Kidney (tissue), 14 donors: ENCODE measurements around the gene RTP1. TPM values are rescaled to one million over a fixed set of nuclear protein-coding genes. Genes with fewer than 3 reads are reported as not detected.

Experiments used
- DNase-seq, 5 donors: peaks; one replicate each; pipeline ENCODE4 v3.0.0-alpha.2; 2013 to 2020
- FAIRE-seq: peaks from 2 replicates; lab custom pipeline; 2012; peaks lifted over from hg19 to GRCh38; lab: Jason Lieb, UNC
- H3K27ac ChIP-seq, 2 donors: one replicate each; pipeline ENCODE4 v1.7.0; 2013; ENCODE audit warnings: low read depth in 2 of 2, low read length in 2 of 2, inconsistent platforms in 1 of 2
- H3K27me3 ChIP-seq: one replicate; pipeline ENCODE4 v1.7.1; 2013; ENCODE audit warnings: low read length, inconsistent platforms; ENCODE audit not compliant: control insufficient read depth, insufficient read depth
- H3K36me3 ChIP-seq, 3 donors: one replicate each; pipeline versions ENCODE4 v1.7.0 to v1.7.1; 2013; ENCODE audit warnings: low read length in 3 of 3, control low read depth in 1 of 3, inconsistent platforms in 1 of 3; ENCODE audit not compliant: insufficient read depth in 3 of 3, control insufficient read depth in 2 of 3
- H3K4me1 ChIP-seq, 3 donors: one replicate each; pipeline versions ENCODE4 v1.7.0 to v1.7.1; 2013; ENCODE audit warnings: low read length in 3 of 3, inconsistent platforms in 1 of 3, low read depth in 1 of 3; ENCODE audit not compliant: control insufficient read depth in 2 of 3, insufficient read depth in 2 of 3
- H3K4me3 ChIP-seq, 3 donors: one replicate each; pipeline versions ENCODE4 v1.7.0 to v1.8.1; 2013; ENCODE audit warnings: low read length in 3 of 3, control low read depth in 1 of 3, inconsistent platforms in 1 of 3
- H3K9ac ChIP-seq, 3 donors: one replicate each; pipeline versions ENCODE4 v1.7.0 to v1.7.1; 2013; ENCODE audit warnings: low read length in 3 of 3, control low read depth in 1 of 3, inconsistent platforms in 1 of 3
- H3K9me3 ChIP-seq, 3 donors: one replicate each; pipeline versions ENCODE4 v1.7.0 to v1.7.1; 2013; ENCODE audit warnings: low read length in 3 of 3, control low read depth in 1 of 3, inconsistent platforms in 1 of 3; ENCODE audit not compliant: control insufficient read depth in 2 of 3, insufficient read depth in 1 of 3
- CTCF ChIP-seq: IDR thresholded peaks from 3 replicates; pipeline ENCODE4 v1.5.1; 2012; ENCODE audit warnings: mild to moderate bottlenecking, moderate library complexity, borderline replicate concordance; ENCODE audit not compliant: insufficient read depth; ENCODE audit errors: extremely low read depth
- intact Hi-C: fragments of 100-400 bp; cut with DNase I; formaldehyde crosslinking; loops from one replicate; pipeline ENCODE4 v1.11.1; 2022
- polyA plus RNA-seq: library from polyadenylated mRNA; stranded (reverse); fragments of 350-450 nt; fragmentation: Illumina TruSeq; extraction: RNeasy Lipid Tissue Mini Kit (QIAGEN cat#74804); gene quantifications from one replicate; pipeline ENCODE4 v1.2.3, GENCODE V29; 2014; ENCODE audit warnings: low read depth, low replicate concordance; ENCODE audit not compliant: insufficient read depth
- total RNA-seq: library from RNA; stranded (reverse); fragmentation: NEBNext Ultra II Directional; extraction: Animal tissue kit (Norgen Biotek cat#: 25700); gene quantifications from one replicate; pipeline ENCODE4 v1.2.1, GENCODE V29; 2021
- donor health status: control.
- donor health status: control.
- donor health status: control.
- donor health status: control.
- donor health status: control.
- donor health status: DM: yes; HTN: yes; CAD: no.
- donor health status: Normal renal cell carcinoma (clear cell type).

RTP1 gene
- total and polyA plus RNA-seq, 2 donors from 2014 or later, result not detected

GRCh38 chr3:187222801-187223200 lies 25.5 kb downstream of the RTP1 start:
- H3K9me3 ChIP-seq, result no peaks in the 10 kb centered on the region
- no peak overlapping the region for H3K9ac ChIP-seq
- H3K27ac ChIP-seq, result no peak overlapping the region
- H3K4me1 ChIP-seq, result peaks cover 0 to 7% (median 0%) of the 10 kb centered on the region in 3 donors
- no peaks in the 10 kb centered on the region for H3K27me3 ChIP-seq
- intact Hi-C loops, result no loop called here
- FAIRE-seq (no peak), DNase-seq (no peak)
- TF ChIP-seq CTCF, result no peak
- no peaks in the 10 kb centered on the region for H3K36me3 ChIP-seq
- H3K4me3 ChIP-seq, result no peak overlapping the region

- Histone ChIP-seq H3K4me3 (no peak overlapping the region), H3K9me3 (no peaks in the 10 kb centered on the region), H3K27me3 (no peaks in the 10 kb centered on the region), H3K27ac (no peak overlapping the region), H3K4me1 (peaks cover 0 to 7% (median 0%) of the 10 kb centered on the region in 3 donors), H3K36me3 (no peaks in the 10 kb centered on the region), H3K9ac (no peak overlapping the region)
- FAIRE-seq (no peak), DNase-seq (peak in 3 of 5 donors; percentile 21 to 71 (median 38))
- intact Hi-C loops, result no loop called here
- TF ChIP-seq CTCF, result no peak
These were observed 26.5 kb downstream of the RTP1 start for GRCh38 chr3:187223799-187224198.

- H3K27me3 ChIP-seq, result no peaks in the 10 kb centered on the region
- no peak overlapping the region for H3K9ac ChIP-seq
- TF ChIP-seq CTCF, result no peak
- no peak overlapping the region for H3K27ac ChIP-seq
- H3K9me3 ChIP-seq, result no peaks in the 10 kb centered on the region
- H3K36me3 ChIP-seq, result no peaks in the 10 kb centered on the region
- H3K4me1 ChIP-seq, result peaks cover 0 to 7% (median 0%) of the 10 kb centered on the region in 3 donors
- H3K4me3 ChIP-seq, result no peak overlapping the region
- intact Hi-C loops, result no loop called here
- DNase-seq (no peak), FAIRE-seq (no peak)
These were observed 30.5 kb downstream of the RTP1 start for GRCh38 chr3:187227658-187228258.

- Histone ChIP-seq H3K4me1 (peaks cover 0 to under 1% (median 0%) of the 10 kb centered on the region in 3 donors), H3K4me3 (no peak overlapping the region), H3K27ac (no peak overlapping the region), H3K27me3 (no peaks in the 10 kb centered on the region), H3K9ac (no peak overlapping the region), H3K36me3 (no peaks in the 10 kb centered on the region), H3K9me3 (no peaks in the 10 kb centered on the region)
- DNase-seq (no peak), FAIRE-seq (no peak)
- intact Hi-C loops, result no loop called here
- TF ChIP-seq CTCF, result no peak
These were observed 31.5 kb downstream of the RTP1 start for GRCh38 chr3:187228740-187229139.
